GM12891 (cell line): Measurements from ENCODE around the gene EFHC2.

ENCODE experiments used
- DNase-seq: peaks from one replicate; pipeline ENCODE4 v3.0.0; 2011; ENCODE audit warnings: low spot score; ENCODE audit not compliant: insufficient read length
- FAIRE-seq: peaks from 2 replicates; lab custom pipeline; 2011; peaks lifted over from hg19 to GRCh38; lab: Jason Lieb, UNC
- PAX5 ChIP-seq: IDR thresholded peaks from 2 replicates; pipeline ENCODE4 v1.6.1; 2011; ENCODE audit warnings: low read length, moderate library complexity, mild to moderate bottlenecking; ENCODE audit not compliant: insufficient read depth, severe bottlenecking
- POLR2A ChIP-seq: IDR thresholded peaks from 2 replicates; pipeline ENCODE4 v1.6.1; 2011; ENCODE audit warnings: low read depth, low read length, control low read depth
- POLR2AphosphoS5 ChIP-seq: IDR thresholded peaks from 2 replicates; pipeline ENCODE4 v1.6.1; 2011; ENCODE audit warnings: low read depth, low read length, control low read depth
- POU2F2 ChIP-seq: IDR thresholded peaks from 2 replicates; pipeline ENCODE4 v1.6.1; 2011; ENCODE audit warnings: low read depth, mild to moderate bottlenecking, control low read depth, low read length, moderate library complexity
- SPI1 ChIP-seq: IDR thresholded peaks from 2 replicates; pipeline ENCODE4 v1.6.1; 2011; ENCODE audit warnings: low read depth, low read length, control low read depth
- TAF1 ChIP-seq: IDR thresholded peaks from 2 replicates; pipeline ENCODE4 v1.6.1; 2011; ENCODE audit warnings: low read depth, low read length, control low read depth

Gene EFHC2

GRCh38 chrX:44244008-44244407 is 99.5 kb downstream of the EFHC2 start:
- DNase-seq (no peak), FAIRE-seq (no peak)
- no peak for TF ChIP-seq PAX5
- no peak for TF ChIP-seq SPI1
- no peak for TF ChIP-seq POLR2AphosphoS5
- TF ChIP-seq POLR2A: no peak

DNA sequence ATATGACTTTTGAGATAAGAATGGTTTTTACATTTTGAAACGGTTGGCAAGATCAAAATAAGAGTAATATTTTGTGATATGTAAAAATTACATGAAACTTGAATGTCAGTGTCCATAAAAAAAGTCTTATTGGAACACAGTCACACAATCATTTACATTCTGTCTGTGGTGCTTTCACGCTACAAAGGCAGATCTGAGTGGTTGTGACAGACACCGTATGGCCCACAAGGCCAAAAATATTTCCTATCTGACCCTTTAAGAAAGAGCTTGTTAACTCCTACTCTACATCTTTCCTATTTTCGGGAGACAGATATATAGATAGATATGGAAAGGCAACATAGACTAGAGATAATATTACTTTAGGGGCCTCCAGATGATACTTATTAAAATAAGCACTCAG is 101.9 kb downstream of the EFHC2 start:
- no peak for DNase-seq
- TF ChIP-seq POLR2A: no peak
- no peak for TF ChIP-seq TAF1
- no peak for TF ChIP-seq POLR2AphosphoS5
- no peak for TF ChIP-seq PAX5
- no peak for TF ChIP-seq SPI1
- no peak for TF ChIP-seq POU2F2
- no peak for FAIRE-seq

DNA sequence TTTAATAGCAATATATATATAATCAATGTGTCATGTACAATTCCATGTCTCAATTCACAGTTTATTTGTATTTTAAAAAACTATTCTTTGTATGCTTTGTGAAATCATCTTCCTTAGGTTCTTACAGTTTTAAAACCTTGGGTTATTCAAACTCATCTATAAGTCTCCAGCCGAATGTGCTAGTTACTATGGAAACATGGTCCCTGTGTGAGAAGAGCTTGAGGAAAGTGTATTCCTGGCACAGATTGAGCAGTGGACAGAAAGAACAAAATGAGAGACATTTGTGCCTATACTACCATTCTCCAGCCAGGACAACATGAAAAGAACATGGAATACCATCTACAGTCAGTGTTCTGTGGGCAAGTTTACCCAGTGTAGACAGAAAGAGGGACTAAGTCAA is 103.4 kb downstream of the EFHC2 start:
- FAIRE-seq (no peak), DNase-seq (no peak)
- TF ChIP-seq TAF1 (no peak), POLR2AphosphoS5 (no peak), PAX5 (no peak), SPI1 (no peak)

DNA sequence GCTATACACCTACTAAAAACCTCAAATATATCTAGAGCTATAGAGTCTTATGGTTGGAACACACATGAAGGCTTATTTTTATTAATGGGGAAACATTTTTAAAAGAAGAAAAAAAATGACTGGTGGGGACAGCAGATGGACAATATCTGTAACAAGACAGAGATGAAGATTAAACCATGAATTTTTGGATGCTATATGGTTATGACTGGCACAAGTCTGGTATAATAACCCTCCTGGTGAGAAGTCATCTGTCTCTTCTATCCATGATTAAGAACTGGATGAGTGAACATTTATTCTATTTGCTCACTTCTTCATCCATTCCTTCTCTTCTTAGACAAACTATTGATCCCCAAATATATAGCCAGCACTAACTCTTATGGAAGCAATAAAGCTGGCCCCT is 104.4 kb downstream of the EFHC2 start:
- no peak for DNase-seq
- no peak for TF ChIP-seq POLR2A
- no peak for TF ChIP-seq POU2F2
- TF ChIP-seq PAX5: no peak
- no peak for FAIRE-seq

- FAIRE-seq: peak; percentile 33
- no peak for DNase-seq
- TF ChIP-seq POLR2AphosphoS5: no peak
- no peak for TF ChIP-seq PAX5
- TF ChIP-seq POU2F2: no peak
- no peak for TF ChIP-seq TAF1
- no peak for TF ChIP-seq POLR2A
- TF ChIP-seq SPI1: no peak
Observed at GRCh38 chrX:44235534-44235933, 107.9 kb downstream of the EFHC2 start.

DNA sequence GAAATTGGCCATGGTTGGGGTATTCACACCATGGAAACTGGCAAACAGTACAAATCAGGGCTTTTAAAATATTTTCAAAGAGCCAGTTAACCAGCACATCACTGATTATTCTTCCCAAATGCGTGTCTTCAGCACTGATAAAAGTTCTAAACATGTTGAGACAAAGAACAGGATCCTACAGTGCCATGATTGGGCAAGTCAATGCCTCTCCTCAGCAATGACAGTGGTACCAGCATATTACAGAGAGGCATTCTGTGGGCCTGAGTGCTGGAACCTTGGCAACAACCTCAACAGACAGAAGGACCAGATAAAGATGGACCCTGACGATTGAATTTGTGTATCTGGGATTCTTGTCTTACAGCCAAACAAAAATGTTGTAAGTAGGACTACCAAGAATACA is 108.9 kb downstream of the EFHC2 start:
- DNase-seq (no peak), FAIRE-seq (no peak)
- no peak for TF ChIP-seq PAX5

DNA sequence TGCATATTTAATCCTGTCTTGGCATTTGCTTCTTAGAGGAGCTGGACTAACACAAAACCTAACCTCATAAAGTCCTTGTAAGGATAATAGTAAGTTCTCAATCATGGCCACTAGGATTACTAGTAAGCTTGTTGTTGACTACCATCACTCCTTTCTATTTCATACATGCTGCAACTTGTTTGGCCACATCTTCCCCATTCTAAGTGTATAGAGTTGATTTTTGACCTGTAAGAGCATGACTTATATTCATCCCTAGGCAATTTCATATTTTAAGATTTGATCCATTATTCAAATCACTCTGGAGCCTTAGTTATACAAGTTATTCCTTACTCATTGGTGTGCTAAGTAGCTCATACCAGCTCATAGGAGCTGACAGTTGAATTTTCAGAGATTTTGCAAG is 109.4 kb downstream of the EFHC2 start:
- no peak for FAIRE-seq
- no peak for DNase-seq
- TF ChIP-seq POLR2A: no peak
- TF ChIP-seq TAF1: no peak
- no peak for TF ChIP-seq PAX5
- no peak for TF ChIP-seq SPI1

GRCh38 chrX:44232081-44232480 is 111.4 kb downstream of the EFHC2 start:
- FAIRE-seq (no peak), DNase-seq (no peak)
- no peak for TF ChIP-seq SPI1
- no peak for TF ChIP-seq PAX5
- TF ChIP-seq POU2F2: no peak
- TF ChIP-seq POLR2A: no peak

GRCh38 chrX:44228621-44229020 is 114.9 kb downstream of the EFHC2 start:
- TF ChIP-seq SPI1 (peak; percentile 93), POU2F2 (no peak)
- DNase-seq: no peak

DNA sequence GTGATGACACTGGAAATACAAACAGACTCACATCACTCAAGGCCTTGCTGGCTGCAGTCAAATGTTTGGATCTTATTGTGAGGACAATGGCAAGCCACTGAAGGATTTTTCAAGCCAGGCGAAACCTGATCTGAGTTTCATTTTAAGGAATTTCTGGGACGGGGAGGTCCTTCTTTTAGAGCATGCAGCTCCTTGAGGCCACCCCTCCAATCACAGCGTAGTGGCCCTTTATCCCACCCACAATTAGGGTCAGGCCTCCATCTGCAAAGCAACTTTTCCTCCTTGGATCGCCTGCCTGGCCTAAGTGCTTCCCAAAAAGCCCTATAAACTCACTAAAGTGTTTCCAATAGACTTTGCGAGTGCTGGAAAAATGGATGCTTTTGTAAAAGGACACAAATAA is 115.5 kb downstream of the EFHC2 start:
- DNase-seq: no peak
- no peak for FAIRE-seq
- no peak for TF ChIP-seq TAF1
- no peak for TF ChIP-seq POLR2A
- TF ChIP-seq SPI1: no peak
- TF ChIP-seq POLR2AphosphoS5: no peak
- no peak for TF ChIP-seq PAX5
- TF ChIP-seq POU2F2: no peak

More at GRCh38 chrX:44228621-44229020, 114.9 kb downstream of the EFHC2 start:
- no peak for FAIRE-seq

- DNase-seq (no peak), FAIRE-seq (no peak)
- TF ChIP-seq POU2F2 (no peak), SPI1 (no peak), POLR2A (no peak), PAX5 (no peak), TAF1 (no peak), POLR2AphosphoS5 (no peak)
Observed at GRCh38 chrX:44225667-44226066, 117.8 kb downstream of the EFHC2 start.

DNA sequence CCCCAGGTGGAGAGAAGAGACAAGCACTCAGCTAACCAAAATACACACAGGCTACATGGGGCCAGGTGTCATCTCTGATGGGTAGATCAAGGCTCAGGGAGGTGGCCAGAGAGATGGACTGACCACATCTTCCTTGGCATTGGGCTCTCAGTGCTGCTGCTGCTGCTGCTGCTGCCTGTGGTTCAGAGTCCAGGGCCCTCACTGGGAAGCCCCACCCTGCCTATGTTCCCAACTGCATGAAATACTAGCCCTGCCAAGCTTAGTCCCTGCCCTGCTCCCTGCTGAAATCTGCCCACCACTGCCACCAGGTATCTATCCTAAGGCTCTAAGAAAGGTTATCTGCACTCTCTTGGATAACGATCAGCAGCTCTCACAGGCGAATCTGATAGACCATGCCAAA is 118.7 kb downstream of the EFHC2 start:
- DNase-seq (no peak), FAIRE-seq (no peak)
- TF ChIP-seq POLR2A (no peak), SPI1 (no peak), TAF1 (no peak), PAX5 (no peak), POU2F2 (no peak), POLR2AphosphoS5 (no peak)
